H9 (cell line): ENCODE measurements around the gene MYO7B. TPM values are rescaled to one million over a fixed set of nuclear protein-coding genes. Genes with fewer than 3 reads are reported as not detected.

Source experiments
- DNase-seq: peaks from one replicate; pipeline ENCODE4 v3.0.0-alpha.2; 2017
- H2AFZ ChIP-seq: one replicate; pipeline ENCODE4 v1.6.1; 2013; ENCODE audit warnings: mild to moderate bottlenecking, low read length, control low read depth, moderate library complexity
- H2AK5ac ChIP-seq: 2 replicates; pipeline ENCODE4 v1.6.1; 2013; ENCODE audit warnings: low read length, control low read depth, mixed read lengths; ENCODE audit not compliant: insufficient read length
- H2BK120ac ChIP-seq: one replicate; pipeline ENCODE4 v1.6.1; 2013; ENCODE audit warnings: low read depth, mild to moderate bottlenecking, low read length, control low read depth, inconsistent platforms; ENCODE audit not compliant: poor library complexity, severe bottlenecking
- H2BK12ac ChIP-seq: 2 replicates; pipeline ENCODE4 v1.6.1; 2013; ENCODE audit warnings: low read length, control low read depth, mixed read lengths, low read depth; ENCODE audit not compliant: insufficient read length
- H2BK15ac ChIP-seq: 2 replicates; pipeline ENCODE4 v1.6.1; 2013; ENCODE audit warnings: low read depth, low read length, control low read depth
- H2BK20ac ChIP-seq: one replicate; pipeline ENCODE4 v1.6.1; 2013; ENCODE audit warnings: low read depth, mild to moderate bottlenecking, low read length, control low read depth, inconsistent platforms; ENCODE audit not compliant: poor library complexity, severe bottlenecking
- H2BK5ac ChIP-seq: 2 replicates; pipeline ENCODE4 v1.6.1; 2013; ENCODE audit warnings: low read length, control low read depth, mixed read lengths; ENCODE audit not compliant: insufficient read length
- H3K14ac ChIP-seq: 2 replicates; pipeline ENCODE4 v1.6.1; 2013; ENCODE audit warnings: low read length, control low read depth; ENCODE audit not compliant: insufficient read depth
- H3K18ac ChIP-seq: 2 replicates; pipeline ENCODE4 v1.6.1; 2013; ENCODE audit warnings: low read depth, mild to moderate bottlenecking, mixed read lengths, low read length, control low read depth; ENCODE audit not compliant: insufficient read length
- H3K23ac ChIP-seq: 2 replicates; pipeline ENCODE4 v1.6.1; 2013; ENCODE audit warnings: low read length, control low read depth, mixed read lengths, low read depth; ENCODE audit not compliant: insufficient read length
- H3K23me2 ChIP-seq: 2 replicates; pipeline ENCODE4 v1.6.1; 2013; ENCODE audit warnings: low read depth, mild to moderate bottlenecking, mixed read lengths, low read length, control low read depth; ENCODE audit not compliant: insufficient read length, poor library complexity, severe bottlenecking
- H3K27ac ChIP-seq: 2 replicates; pipeline ENCODE4 v1.5.1; 2013; ENCODE audit warnings: low read length, control low read depth, mixed read lengths, low read depth; ENCODE audit not compliant: insufficient read length
- H3K27me3 ChIP-seq: 2 replicates; pipeline ENCODE4 v1.6.1; 2013; ENCODE audit warnings: low read length, control low read depth, inconsistent platforms; ENCODE audit not compliant: insufficient read depth
- H3K4ac ChIP-seq: 2 replicates; pipeline ENCODE4 v1.6.1; 2013; ENCODE audit warnings: low read depth, mild to moderate bottlenecking, control low read depth, inconsistent platforms, low read length, moderate library complexity
- H3K4me1 ChIP-seq: 2 replicates; pipeline ENCODE4 v1.6.1; 2013; ENCODE audit warnings: low read length, control low read depth, inconsistent platforms; ENCODE audit not compliant: insufficient read depth
- H3K4me2 ChIP-seq: 2 replicates; pipeline ENCODE4 v1.6.1; 2013; ENCODE audit warnings: low read length, control low read depth, mixed read lengths; ENCODE audit not compliant: insufficient read length, insufficient read depth
- H3K56ac ChIP-seq: 2 replicates; pipeline ENCODE4 v1.6.1; 2013; ENCODE audit warnings: low read depth, mild to moderate bottlenecking, mixed read lengths, low read length, control low read depth; ENCODE audit not compliant: insufficient read length
- H3K79me1 ChIP-seq: 2 replicates; pipeline ENCODE4 v1.6.1; 2013; ENCODE audit warnings: low read depth, mild to moderate bottlenecking, moderate library complexity, low read length, control low read depth, inconsistent platforms; ENCODE audit not compliant: insufficient read depth, poor library complexity, severe bottlenecking
- H3K79me2 ChIP-seq: 2 replicates; pipeline ENCODE4 v1.6.1; 2013; ENCODE audit warnings: low read length, control low read depth, inconsistent platforms; ENCODE audit not compliant: insufficient read depth
- H3K9ac ChIP-seq: 2 replicates; pipeline ENCODE4 v1.6.1; 2013; ENCODE audit warnings: low read length, control low read depth, mixed read lengths; ENCODE audit not compliant: insufficient read length; ENCODE audit errors: extremely low read depth
- H3K9me3 ChIP-seq: one replicate; pipeline ENCODE4 v1.6.1; 2013; ENCODE audit warnings: low read depth, low read length, inconsistent platforms; ENCODE audit not compliant: control insufficient read depth
- H3T11ph ChIP-seq: one replicate; pipeline ENCODE4 v1.6.1; 2013; ENCODE audit warnings: mild to moderate bottlenecking, low read length, control low read depth, inconsistent platforms
- H4K20me1 ChIP-seq: one replicate; pipeline ENCODE4 v1.6.1; 2013; ENCODE audit not compliant: control insufficient read depth, insufficient read length, insufficient read depth
- H4K5ac ChIP-seq: 2 replicates; pipeline ENCODE4 v1.6.1; 2013; ENCODE audit warnings: low read depth, mild to moderate bottlenecking, mixed read lengths, low read length, control low read depth; ENCODE audit not compliant: insufficient read length
- H4K8ac ChIP-seq: replicated peaks from 2 replicates; pipeline ENCODE4 v1.6.1; 2013; ENCODE audit warnings: low read length, control low read depth, mixed read lengths, low read depth; ENCODE audit not compliant: insufficient read length
- H4K91ac ChIP-seq: 2 replicates; pipeline ENCODE4 v1.6.1; 2013; ENCODE audit warnings: low read depth, mild to moderate bottlenecking, moderate library complexity, mixed read lengths, low read length, control low read depth; ENCODE audit not compliant: insufficient read length
- H3K27ac Mint-ChIP-seq, 3 experiments: 2 replicates in 2 of 3; 3 replicates in 1 of 3; pipeline ENCODE4 v1.8.0; 2020 to 2021; ENCODE audit warnings: mixed read lengths in 3 of 3, mild to moderate bottlenecking in 1 of 3, moderate library complexity in 1 of 3
- H3K27me3 Mint-ChIP-seq: 2 replicates; pipeline ENCODE4 v1.8.0; 2021; ENCODE audit warnings: low read depth, mild to moderate bottlenecking, moderate library complexity, mixed read lengths
- H3K36me3 Mint-ChIP-seq, 3 experiments: 2 replicates in 2 of 3; 3 replicates in 1 of 3; pipeline ENCODE4 v1.8.0; 2020 to 2021; ENCODE audit warnings: low read depth in 3 of 3, mixed read lengths in 3 of 3; ENCODE audit not compliant: insufficient read depth in 1 of 3
- H3K4me1 Mint-ChIP-seq, 2 experiments: 2 replicates each; pipeline ENCODE4 v1.8.0; 2020; ENCODE audit warnings: mixed read lengths in 2 of 2
- H3K4me3 Mint-ChIP-seq, 2 experiments: 2 replicates in 1 of 2; 3 replicates in 1 of 2; pipeline ENCODE4 v1.8.0; 2020 to 2021; ENCODE audit warnings: mild to moderate bottlenecking in 2 of 2, mixed read lengths in 2 of 2, moderate library complexity in 1 of 2
- H3K9me3 Mint-ChIP-seq, 2 experiments: 2 replicates in 1 of 2; 3 replicates in 1 of 2; pipeline ENCODE4 v1.8.0; 2020; ENCODE audit warnings: mild to moderate bottlenecking in 2 of 2, mixed read lengths in 2 of 2, moderate library complexity in 1 of 2
- WGBS: extraction: QIAGEN DNeasy Blood & Tissue Kit; methylation state at CpG from one replicate; pipeline ENCODE4 v1.1.7; 2013; ENCODE audit warnings: missing lambda C conversion rate, low lambda C conversion rate, mixed read lengths; ENCODE audit not compliant: insufficient read length; ENCODE audit errors: extremely low coverage; 5-methylcytosine and 5-hydroxymethylcytosine counted together
- total RNA-seq: library from RNA; stranded (reverse); gene quantifications from 2 replicates; pipeline ENCODE4 v1.2.1, GENCODE V29; 2021
- TF ChIP-seq, protein P1 (sequence below): fragments of 200-600 bp; sonication (generic); conservative IDR thresholded peaks from 3 replicates; pipeline ENCODE4 v1.8.0; 2021; ENCODE audit warnings: antibody characterized with exemption, mild to moderate bottlenecking

Gene MYO7B
- total RNA-seq, 1 experiment from 2014 or later = not detected

DNA sequence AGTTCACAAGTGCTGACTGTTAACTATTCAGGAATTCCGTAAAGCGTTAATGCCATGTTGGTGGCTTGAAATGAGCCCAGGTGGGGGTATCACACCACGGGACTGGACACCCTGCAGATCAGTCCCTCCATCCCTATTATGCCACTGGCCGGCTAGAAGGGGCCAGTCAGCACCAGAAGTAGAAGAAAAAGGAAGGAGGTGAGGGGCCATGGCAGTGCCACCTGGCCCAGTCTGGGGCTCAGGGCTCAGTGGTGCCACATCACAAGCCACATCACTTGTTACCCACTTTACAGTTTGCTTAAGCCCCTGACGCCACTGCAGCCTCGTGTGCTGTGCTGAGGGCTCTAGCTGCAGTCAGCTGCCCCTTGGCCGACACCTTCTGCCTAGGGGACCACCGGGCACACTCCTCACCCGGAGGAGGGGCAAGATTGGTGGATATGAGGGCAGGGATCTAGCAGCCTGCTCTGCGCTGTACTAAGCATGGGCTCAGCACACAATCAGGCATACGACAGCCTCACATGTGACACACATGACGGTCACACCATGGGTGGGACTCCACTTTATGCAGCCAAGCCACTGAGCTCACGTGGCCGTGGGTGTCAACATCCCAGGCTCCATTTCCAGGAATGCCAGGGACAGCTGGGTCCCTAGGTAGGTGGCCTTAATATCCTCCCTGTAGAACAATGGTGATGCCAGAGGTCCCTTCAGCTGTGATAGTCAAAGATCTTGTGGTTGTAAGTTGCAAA is 136.2 kb downstream of the MYO7B start:
- H3K79me1 ChIP-seq = no peaks in the 10 kb centered on the region
- Mint-ChIP-seq H3K4me1 (peaks cover 6 to 10% of the 10 kb centered on the region in 2 experiments; a peak in 3 of 4 replicates), H3K36me3 (no peaks in the 10 kb centered on the region; a peak in 1 of 7 replicates), H3K27me3 (peaks cover 75% of the 10 kb centered on the region), H3K4me3 (no peak overlapping the region), H3K9me3 (no peaks in the 10 kb centered on the region), H3K27ac (no peak overlapping the region)
- no peaks in the 10 kb centered on the region for H4K20me1 ChIP-seq
- H3T11ph ChIP-seq = no peak overlapping the region
- no peaks in the 10 kb centered on the region for H3K79me2 ChIP-seq
- H3K23me2 ChIP-seq = peaks cover 6% of the 10 kb centered on the region
- H4K5ac ChIP-seq = no peak overlapping the region
- H2AFZ ChIP-seq = no peak overlapping the region
- DNase-seq = no peak
- no peak overlapping the region for H3K23ac ChIP-seq
- H3K4me1 ChIP-seq = no peaks in the 10 kb centered on the region
- no CpG with 5 or more reads among the region's 14 CpGs for WGBS
- H2BK120ac ChIP-seq = no peak overlapping the region
- H3K27me3 ChIP-seq = peaks cover 10% of the 10 kb centered on the region
- H3K9ac ChIP-seq = no peak overlapping the region
- no peak overlapping the region for H3K56ac ChIP-seq
- no peak overlapping the region for H2BK5ac ChIP-seq
- H4K91ac ChIP-seq = no peak overlapping the region
- no peak overlapping the region for H2AK5ac ChIP-seq
- no peak overlapping the region for H2BK20ac ChIP-seq
- no peak overlapping the region for H2BK15ac ChIP-seq
- H3K18ac ChIP-seq = no peak overlapping the region
- TF ChIP-seq, protein P1, sequence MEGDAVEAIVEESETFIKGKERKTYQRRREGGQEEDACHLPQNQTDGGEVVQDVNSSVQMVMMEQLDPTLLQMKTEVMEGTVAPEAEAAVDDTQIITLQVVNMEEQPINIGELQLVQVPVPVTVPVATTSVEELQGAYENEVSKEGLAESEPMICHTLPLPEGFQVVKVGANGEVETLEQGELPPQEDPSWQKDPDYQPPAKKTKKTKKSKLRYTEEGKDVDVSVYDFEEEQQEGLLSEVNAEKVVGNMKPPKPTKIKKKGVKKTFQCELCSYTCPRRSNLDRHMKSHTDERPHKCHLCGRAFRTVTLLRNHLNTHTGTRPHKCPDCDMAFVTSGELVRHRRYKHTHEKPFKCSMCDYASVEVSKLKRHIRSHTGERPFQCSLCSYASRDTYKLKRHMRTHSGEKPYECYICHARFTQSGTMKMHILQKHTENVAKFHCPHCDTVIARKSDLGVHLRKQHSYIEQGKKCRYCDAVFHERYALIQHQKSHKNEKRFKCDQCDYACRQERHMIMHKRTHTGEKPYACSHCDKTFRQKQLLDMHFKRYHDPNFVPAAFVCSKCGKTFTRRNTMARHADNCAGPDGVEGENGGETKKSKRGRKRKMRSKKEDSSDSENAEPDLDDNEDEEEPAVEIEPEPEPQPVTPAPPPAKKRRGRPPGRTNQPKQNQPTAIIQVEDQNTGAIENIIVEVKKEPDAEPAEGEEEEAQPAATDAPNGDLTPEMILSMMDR = no peak
- no peak overlapping the region for H3K27ac ChIP-seq
- H3K14ac ChIP-seq = no peak overlapping the region
- no peak overlapping the region for H3K4ac ChIP-seq
- no peak overlapping the region for H3K4me2 ChIP-seq
- H3K9me3 ChIP-seq = no peaks in the 10 kb centered on the region
- H2BK12ac ChIP-seq = no peak overlapping the region
- H4K8ac ChIP-seq = no peak overlapping the region
